H1 (cell line): ENCODE results near the gene AHR. TPM values are rescaled to one million over a fixed set of nuclear protein-coding genes. Genes with fewer than 3 reads are reported as not detected.

ENCODE experiments used
- CTCF ChIA-PET: fragments of 300-600 bp; sonication (Branson Sonifier 250); formaldehyde crosslinking; loops from one replicate; lab custom pipeline; 2021; ENCODE audit not compliant: partially characterized antibody; lab: Charles Lee
- POLR2A ChIA-PET: fragments of 300-600 bp; sonication (Branson Sonifier 250); formaldehyde crosslinking; loops from one replicate; lab custom pipeline; 2021; ENCODE audit warnings: inconsistent platforms; ENCODE audit not compliant: partially characterized antibody; lab: Charles Lee
- DNase-seq, 2 experiments: peaks; one replicate each; pipeline versions ENCODE4 v3.0.0 to v3.0.0-alpha.2; 2010 to 2022; ENCODE audit warnings: low spot score in 2 of 2, low read depth in 1 of 2, mixed read lengths in 1 of 2
- FAIRE-seq: peaks from 2 replicates; lab custom pipeline; 2011; peaks lifted over from hg19 to GRCh38; lab: Jason Lieb, UNC
- H2AFZ ChIP-seq: 2 replicates; pipeline ENCODE4 v1.8.1; 2012; ENCODE audit warnings: low read length, inconsistent platforms
- H2AK5ac ChIP-seq: 2 replicates; pipeline ENCODE4 v1.6.1; 2013; ENCODE audit warnings: low read depth, low read length
- H2BK120ac ChIP-seq: replicated peaks from 2 replicates; pipeline ENCODE3; 2013; ENCODE audit warnings: low read depth, low read length, inconsistent platforms
- H2BK12ac ChIP-seq: 2 replicates; pipeline ENCODE4 v1.6.1; 2013; ENCODE audit warnings: low read depth, low read length
- H2BK15ac ChIP-seq: 2 replicates; pipeline ENCODE4 v1.6.1; 2013; ENCODE audit warnings: low read length
- H2BK20ac ChIP-seq: 2 replicates; pipeline ENCODE4 v1.6.1; 2013; ENCODE audit warnings: low read length
- H2BK5ac ChIP-seq: 2 replicates; pipeline ENCODE4 v1.6.1; 2013; ENCODE audit warnings: low read depth, low read length
- H3K14ac ChIP-seq: 2 replicates; pipeline ENCODE4 v1.6.1; 2013; ENCODE audit warnings: inconsistent platforms; ENCODE audit not compliant: insufficient read length
- H3K18ac ChIP-seq: 2 replicates; pipeline ENCODE4 v1.6.1; 2013; ENCODE audit warnings: low read length; ENCODE audit errors: extremely low read depth
- H3K23ac ChIP-seq: 2 replicates; pipeline ENCODE4 v1.6.1; 2013; ENCODE audit warnings: inconsistent platforms; ENCODE audit not compliant: insufficient read length
- H3K23me2 ChIP-seq: 2 replicates; pipeline ENCODE4 v1.6.1; 2013; ENCODE audit warnings: low read depth, low read length
- H3K27ac ChIP-seq: 2 replicates; pipeline ENCODE4 v1.6.1; 2011; ENCODE audit warnings: low read depth, low read length, inconsistent platforms
- H3K27me3 ChIP-seq, 4 experiments: replicated peaks in 1 of 4; 1 replicate in 1 of 4; 2 replicates in 3 of 4; pipeline versions ENCODE4 v1.6.1 to v1.8.1; 2011 to 2013; ENCODE audit warnings: low read length in 3 of 4, mild to moderate bottlenecking in 3 of 4, inconsistent platforms in 2 of 4, mixed read lengths in 2 of 4, moderate library complexity in 1 of 4; ENCODE audit not compliant: control insufficient read depth in 3 of 4, insufficient read depth in 3 of 4; ENCODE audit errors: extremely low read depth in 1 of 4
- H3K36me3 ChIP-seq, 4 experiments: 2 replicates each; pipeline versions ENCODE4 v1.6.1 to v1.8.1; 2011 to 2013; ENCODE audit warnings: mild to moderate bottlenecking in 4 of 4, low read length in 3 of 4, moderate library complexity in 2 of 4, control low read depth in 1 of 4, inconsistent platforms in 1 of 4; ENCODE audit not compliant: insufficient read depth in 4 of 4, control insufficient read depth in 2 of 4
- H3K4ac ChIP-seq: replicated peaks from 2 replicates; pipeline ENCODE3; 2013; ENCODE audit warnings: low read length, low read depth, mixed read lengths, inconsistent platforms; ENCODE audit not compliant: insufficient read length
- H3K4me1 ChIP-seq, 4 experiments: replicated peaks in 1 of 4; 1 replicate in 1 of 4; 2 replicates in 3 of 4; pipeline versions ENCODE4 v1.6.1 to v1.8.1; 2011 to 2013; ENCODE audit warnings: low read length in 3 of 4, inconsistent platforms in 2 of 4, mixed read lengths in 1 of 4; ENCODE audit not compliant: insufficient read depth in 4 of 4, control insufficient read depth in 3 of 4
- H3K4me2 ChIP-seq, 2 experiments: 2 replicates each; pipeline versions ENCODE4 v1.6.1 to v1.8.1; 2011 to 2013; ENCODE audit warnings: low read depth in 2 of 2, low read length in 2 of 2, control low read depth in 1 of 2, inconsistent platforms in 1 of 2, mild to moderate bottlenecking in 1 of 2; ENCODE audit not compliant: insufficient read depth in 1 of 2
- H3K4me3 ChIP-seq, 4 experiments: fragments of 200-600, 300-600 bp in 1 of 4; sonication (generic), shearing (Covaris generic), sonication (Bioruptor Twin) in 1 of 4; 2 replicates each; pipeline versions ENCODE4 v1.5.1 to v1.8.1; 2011 to 2016; ENCODE audit warnings: low read length in 4 of 4, low read depth in 3 of 4, control low read depth in 2 of 4, inconsistent platforms in 2 of 4, mild to moderate bottlenecking in 2 of 4, mixed read lengths in 1 of 4, moderate library complexity in 1 of 4; ENCODE audit not compliant: insufficient read depth in 2 of 4; ENCODE audit errors: extremely low read depth in 1 of 4
- H3K56ac ChIP-seq: replicated peaks from 2 replicates; pipeline ENCODE3; 2013; ENCODE audit warnings: low read depth, mild to moderate bottlenecking, mixed read lengths, low read length, inconsistent platforms; ENCODE audit not compliant: insufficient read length
- H3K79me1 ChIP-seq: 2 replicates; pipeline ENCODE4 v1.6.1; 2013; ENCODE audit warnings: low read depth, low read length, control low read depth
- H3K79me2 ChIP-seq, 2 experiments: 2 replicates each; pipeline versions ENCODE4 v1.6.1 to v1.8.1; 2012 to 2013; ENCODE audit warnings: low read length in 2 of 2, mild to moderate bottlenecking in 2 of 2, inconsistent platforms in 1 of 2; ENCODE audit not compliant: insufficient read depth in 2 of 2, control insufficient read depth in 1 of 2
- H3K9ac ChIP-seq, 4 experiments: replicated peaks in 1 of 4; 1 replicate in 1 of 4; 2 replicates in 3 of 4; pipeline versions ENCODE4 v1.6.1 to v1.8.1; 2011 to 2013; ENCODE audit warnings: low read depth in 3 of 4, low read length in 3 of 4, control low read depth in 2 of 4, mild to moderate bottlenecking in 2 of 4, moderate library complexity in 2 of 4, inconsistent platforms in 1 of 4; ENCODE audit errors: extremely low read depth in 1 of 4
- H3K9me3 ChIP-seq, 2 experiments: 2 replicates each; pipeline versions ENCODE4 v1.6.1 to v1.8.1; 2012 to 2013; ENCODE audit warnings: mild to moderate bottlenecking in 2 of 2, moderate library complexity in 2 of 2, control low read depth in 1 of 2, inconsistent platforms in 1 of 2, low read depth in 1 of 2, low read length in 1 of 2, mixed read lengths in 1 of 2; ENCODE audit not compliant: insufficient read depth in 2 of 2
- H4K20me1 ChIP-seq, 2 experiments: replicated peaks in 1 of 2; 2 replicates each; pipeline versions ENCODE3 to v1.8.1; 2011 to 2013; ENCODE audit warnings: inconsistent platforms in 2 of 2, low read length in 2 of 2, mild to moderate bottlenecking in 1 of 2; ENCODE audit not compliant: insufficient read depth in 2 of 2, control insufficient read depth in 1 of 2
- H4K5ac ChIP-seq: 2 replicates; pipeline ENCODE4 v1.6.1; 2013; ENCODE audit warnings: low read length, low read depth, mixed read lengths, inconsistent platforms; ENCODE audit not compliant: insufficient read length
- H4K8ac ChIP-seq: 2 replicates; pipeline ENCODE4 v1.8.0; 2013; ENCODE audit warnings: mild to moderate bottlenecking, moderate library complexity, low read length, inconsistent platforms; ENCODE audit not compliant: insufficient read depth; ENCODE audit errors: extremely low read depth
- H4K91ac ChIP-seq: replicated peaks from 2 replicates; pipeline ENCODE3; 2013; ENCODE audit warnings: low read length, mixed read lengths, inconsistent platforms; ENCODE audit not compliant: insufficient read length
- ASH2L ChIP-seq: fragments of 200-600, 300-600 bp; sonication (generic); IDR thresholded peaks from one replicate; pipeline ENCODE4 v1.7.1; 2017; ENCODE audit warnings: low read length
- CBX5 ChIP-seq: fragments of 300-800, 300-1000 bp; sonication (generic); IDR thresholded peaks from 2 replicates; pipeline ENCODE4 v1.7.1; 2016; ENCODE audit warnings: antibody characterized with exemption, low read length, low read depth
- EGR1 ChIP-seq: IDR thresholded peaks from 2 replicates; pipeline ENCODE4 v1.6.1; 2011; ENCODE audit warnings: low read depth, low read length, borderline replicate concordance
- FOSL1 ChIP-seq: IDR thresholded peaks from 2 replicates; pipeline ENCODE4 v1.6.1; 2011; ENCODE audit warnings: mild to moderate bottlenecking, low read depth, low read length, moderate library complexity; ENCODE audit not compliant: insufficient read depth
- KDM4A ChIP-seq: IDR thresholded peaks from one replicate; pipeline ENCODE4 v1.7.1; 2012; ENCODE audit warnings: low read depth, mild to moderate bottlenecking, moderate library complexity, low read length, inconsistent platforms; ENCODE audit not compliant: severe bottlenecking
- PHF8 ChIP-seq: fragments of 200-600 bp; sonication (generic); conservative IDR thresholded peaks from 2 replicates; pipeline ENCODE4 v1.7.1; 2012; ENCODE audit warnings: low read depth, mild to moderate bottlenecking, inconsistent platforms, low read length, moderate library complexity
- POU5F1 ChIP-seq: IDR thresholded peaks from 2 replicates; pipeline ENCODE4 v1.6.1; 2011; ENCODE audit warnings: low read depth, mild to moderate bottlenecking, low read length, moderate library complexity
- RBBP5 ChIP-seq: IDR thresholded peaks from 2 replicates; pipeline ENCODE4 v1.7.1; 2012; ENCODE audit warnings: low read depth, mild to moderate bottlenecking, inconsistent platforms, low read length, moderate library complexity, borderline replicate concordance
- WGBS, 2 experiments: shearing (Covaris generic) in 1 of 2; methylation state at CpG; one replicate each; pipeline versions ENCODE4 v1.1.6 to v1.1.7; 2013 to 2015; ENCODE audit warnings: low lambda C conversion rate in 2 of 2, mixed read lengths in 2 of 2, inconsistent platforms in 1 of 2, low coverage in 1 of 2, missing lambda C conversion rate in 1 of 2; ENCODE audit not compliant: insufficient replicate concordance in 2 of 2, insufficient coverage in 1 of 2, insufficient read length in 1 of 2; ENCODE audit errors: extremely low coverage in 1 of 2, missing lambda C conversion rate in 1 of 2; 5-methylcytosine and 5-hydroxymethylcytosine counted together
- polyA plus RNA-seq, 7 experiments: library from polyadenylated mRNA; depleted of rRNA in 3 of 7; stranded (reverse) in 5 of 7; unstranded in 2 of 7; fragments of >200 nt in 5 of 7; fragments of 200-250 nt in 2 of 7; gene quantifications; 1 replicate in 5 of 7; 2 replicates in 1 of 7; 4 replicates in 1 of 7; pipeline versions ENCODE4 v1.2.1 to v1.2.3, GENCODE V29; 2011 to 2013; ENCODE audit warnings: missing spikeins in 2 of 7, mixed read lengths in 2 of 7
- total RNA-seq: library from RNA; stranded (reverse); fragmentation: NEBNext Ultra II Directional; extraction: Animal tissue kit (Norgen Biotek cat#: 25700); gene quantifications from 2 replicates; pipeline ENCODE4 v1.2.1, GENCODE V29; 2021
- TF ChIP-seq, protein P1 (sequence below): IDR thresholded peaks from 2 replicates; pipeline ENCODE4 v1.6.1; 2012; ENCODE audit warnings: inconsistent platforms
- TF ChIP-seq, protein P2 (sequence below): IDR thresholded peaks from 2 replicates; pipeline ENCODE4 v1.6.1; 2012; ENCODE audit warnings: inconsistent platforms

Gene AHR
- total and polyA plus RNA-seq, 2 of the 8 experiments (the other 6 are each of a cell fraction or from before 2014, with no cell fraction given): 1.4 to 9.7 TPM

DNA sequence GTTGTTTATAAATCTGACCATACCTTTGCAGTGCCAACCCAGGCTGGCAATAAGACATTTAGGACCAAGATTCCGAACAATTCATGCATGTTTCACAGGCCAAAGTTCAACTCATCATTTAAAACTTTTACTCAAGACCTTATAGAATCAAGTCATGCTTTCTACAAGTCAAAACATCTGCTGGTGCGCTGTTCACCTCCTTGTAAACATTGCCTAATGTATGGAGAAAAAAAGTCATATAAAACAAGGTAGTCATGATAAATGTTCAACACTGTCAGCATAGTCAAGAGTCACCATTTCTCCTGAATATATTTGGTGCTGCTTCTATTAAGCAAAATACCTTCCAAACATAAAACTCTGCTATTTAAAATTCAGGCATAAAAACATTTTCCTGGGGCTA lies 42.1 kb upstream of the AHR start:
- TF ChIP-seq ASH2L (no peak), KDM4A (no peak), CBX5 (no peak), EGR1 (no peak), PHF8 (no peak), FOSL1 (no peak), POU5F1 (no peak), RBBP5 (no peak)
- TF ChIP-seq, protein P1, sequence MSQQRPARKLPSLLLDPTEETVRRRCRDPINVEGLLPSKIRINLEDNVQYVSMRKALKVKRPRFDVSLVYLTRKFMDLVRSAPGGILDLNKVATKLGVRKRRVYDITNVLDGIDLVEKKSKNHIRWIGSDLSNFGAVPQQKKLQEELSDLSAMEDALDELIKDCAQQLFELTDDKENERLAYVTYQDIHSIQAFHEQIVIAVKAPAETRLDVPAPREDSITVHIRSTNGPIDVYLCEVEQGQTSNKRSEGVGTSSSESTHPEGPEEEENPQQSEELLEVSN: no peak
- TF ChIP-seq, protein P2, sequence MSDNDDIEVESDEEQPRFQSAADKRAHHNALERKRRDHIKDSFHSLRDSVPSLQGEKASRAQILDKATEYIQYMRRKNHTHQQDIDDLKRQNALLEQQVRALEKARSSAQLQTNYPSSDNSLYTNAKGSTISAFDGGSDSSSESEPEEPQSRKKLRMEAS: no peak
- TF ChIP-seq, all 59 proteins: peak for 0
- Histone ChIP-seq H3K23ac (no peak overlapping the region), H3K56ac (no peak overlapping the region), H3K27me3 (no peaks in the 10 kb centered on the region), H4K20me1 (no peaks in the 10 kb centered on the region), H4K91ac (no peak overlapping the region), H2BK15ac (no peak overlapping the region), H3K14ac (no peak overlapping the region), H3K4me1 (no peaks in the 10 kb centered on the region), H4K8ac (no peak overlapping the region), H3K18ac (no peak overlapping the region), H3K9ac (no peak overlapping the region), H2BK120ac (no peak overlapping the region), H2AFZ (no peak overlapping the region), H3K27ac (no peak overlapping the region), H3K4me2 (no peak overlapping the region), H3K4ac (no peak overlapping the region), H3K79me1 (no peaks in the 10 kb centered on the region), H2AK5ac (no peak overlapping the region), H2BK12ac (no peak overlapping the region), H3K79me2 (no peaks in the 10 kb centered on the region), H3K9me3 (no peaks in the 10 kb centered on the region), H2BK20ac (no peak overlapping the region), H3K36me3 (no peaks in the 10 kb centered on the region), H2BK5ac (no peak overlapping the region), H3K4me3 (no peak overlapping the region), H4K5ac (no peak overlapping the region), H3K23me2 (no peaks in the 10 kb centered on the region)
- POLR2A ChIA-PET: no interaction called here
- CTCF ChIA-PET: no interaction called here
- FAIRE-seq: no peak
- WGBS, 2 experiments: 73% methylated on average over 2 of the region's 2 CpGs; no CpG with 5 or more reads in 1 of the 2 experiments
- no peak for DNase-seq
